ENCODE measurements around the gene COG3. TPM values are rescaled to one million over a fixed set of nuclear protein-coding genes. Genes with fewer than 3 reads are reported as not detected.
A peak's percentile ranks its signal among the peaks of the same experiment; 100 is the strongest.

The COG3 gene
- total RNA-seq, 4 donors from 2014 or later, result 38.2 to 103 (median 58.5) TPM

DNA sequence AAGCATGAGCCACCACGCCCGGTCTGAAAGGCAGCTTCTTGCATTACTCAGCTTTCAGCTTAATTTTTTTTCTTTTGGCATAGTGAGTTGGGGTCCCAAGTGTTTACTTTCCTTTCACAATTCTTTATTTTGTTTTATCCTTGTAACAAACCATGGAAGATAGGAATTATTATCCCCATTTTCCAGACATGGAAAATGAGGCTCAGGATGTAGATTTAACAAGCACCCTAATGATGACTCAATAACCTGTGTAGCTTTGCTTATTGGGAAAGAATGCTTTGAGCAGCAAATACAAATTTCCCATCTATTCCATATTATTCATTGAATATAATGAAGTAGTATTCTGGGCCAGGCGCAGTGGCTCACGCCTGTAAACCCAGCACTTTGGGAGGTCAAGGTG lies 13.5 kb upstream of the COG3 start:
- H3K36me3 ChIP-seq, result no peaks in the 10 kb centered on the region
- no peaks in the 10 kb centered on the region for H3K9me3 ChIP-seq
- TF ChIP-seq, protein P1, sequence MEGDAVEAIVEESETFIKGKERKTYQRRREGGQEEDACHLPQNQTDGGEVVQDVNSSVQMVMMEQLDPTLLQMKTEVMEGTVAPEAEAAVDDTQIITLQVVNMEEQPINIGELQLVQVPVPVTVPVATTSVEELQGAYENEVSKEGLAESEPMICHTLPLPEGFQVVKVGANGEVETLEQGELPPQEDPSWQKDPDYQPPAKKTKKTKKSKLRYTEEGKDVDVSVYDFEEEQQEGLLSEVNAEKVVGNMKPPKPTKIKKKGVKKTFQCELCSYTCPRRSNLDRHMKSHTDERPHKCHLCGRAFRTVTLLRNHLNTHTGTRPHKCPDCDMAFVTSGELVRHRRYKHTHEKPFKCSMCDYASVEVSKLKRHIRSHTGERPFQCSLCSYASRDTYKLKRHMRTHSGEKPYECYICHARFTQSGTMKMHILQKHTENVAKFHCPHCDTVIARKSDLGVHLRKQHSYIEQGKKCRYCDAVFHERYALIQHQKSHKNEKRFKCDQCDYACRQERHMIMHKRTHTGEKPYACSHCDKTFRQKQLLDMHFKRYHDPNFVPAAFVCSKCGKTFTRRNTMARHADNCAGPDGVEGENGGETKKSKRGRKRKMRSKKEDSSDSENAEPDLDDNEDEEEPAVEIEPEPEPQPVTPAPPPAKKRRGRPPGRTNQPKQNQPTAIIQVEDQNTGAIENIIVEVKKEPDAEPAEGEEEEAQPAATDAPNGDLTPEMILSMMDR (IDR thresholded peaks at IDR 0.05), result no peak
- TF ChIP-seq POLR2A (IDR thresholded peaks at IDR 0.05) (no peak), POLR2AphosphoS5 (IDR thresholded peaks at IDR 0.05) (no peak), EP300 (IDR thresholded peaks at IDR 0.05; ENCODE audit: low read depth) (no peak)
- intact Hi-C loops (cut with DNase I; ENCODE audit: low total_unique reads), result no loop called here
- H3K27me3 ChIP-seq, result no peaks in the 10 kb centered on the region
- no peak overlapping the region for H3K27ac ChIP-seq
- in situ Hi-C loops (cut with MboI; ENCODE audit: low pct_ligation_motif_present in 1 of 4, low pct_unique_long_range_greater_than_20kb in 1 of 4, low sequenced_read_pairs in 3 of 4), result no loop called here
- DNase-seq, result no peak
- H3K4me3 ChIP-seq, result no peak overlapping the region
- H3K4me1 ChIP-seq, result peaks cover 0 to 9% (median 4%) of the 10 kb centered on the region in 4 donors
- WGBS, 2 donors (ENCODE audit: low coverage in 1 of 2), result 80 to 87% methylated on average over 1 to 4 of the region's 4 CpGs

DNA sequence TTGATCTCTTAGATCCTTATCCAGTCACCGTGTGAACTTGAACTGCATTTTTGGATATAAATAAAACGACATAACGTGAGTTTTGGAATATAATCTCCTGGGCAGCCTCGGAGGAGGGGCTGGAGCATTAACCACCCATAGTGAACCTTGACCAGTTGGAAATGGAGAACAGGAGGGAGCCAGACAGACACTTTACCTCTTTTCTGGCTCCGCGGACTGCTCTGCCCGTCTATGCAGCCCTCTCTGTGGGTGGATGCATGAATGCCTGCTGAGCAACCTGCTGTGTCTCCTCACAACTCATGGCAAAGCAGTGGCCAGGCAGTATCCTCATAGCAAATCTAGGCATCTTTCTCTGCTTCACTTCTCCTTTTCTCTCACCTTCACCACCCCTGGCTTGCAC lies 10.5 kb upstream of the COG3 start:
- intact Hi-C loops (cut with DNase I; ENCODE audit: low total_unique reads), result no loop called here
- Histone ChIP-seq H3K36me3 (no peaks in the 10 kb centered on the region), H3K9me3 (peaks cover 0 to 5% of the 10 kb centered on the region in 2 donors), H3K4me1 (no peaks in the 10 kb centered on the region), H3K27ac (no peak overlapping the region), H3K4me3 (no peak overlapping the region), H3K27me3 (no peaks in the 10 kb centered on the region)
- DNase-seq, result no peak
- TF ChIP-seq POLR2AphosphoS5 (IDR thresholded peaks at IDR 0.05) (no peak), POLR2A (IDR thresholded peaks at IDR 0.05) (no peak), EP300 (IDR thresholded peaks at IDR 0.05; ENCODE audit: low read depth) (no peak)
- TF ChIP-seq, protein P1 (IDR thresholded peaks at IDR 0.05), result no peak
- in situ Hi-C loops (cut with MboI; ENCODE audit: low pct_ligation_motif_present in 1 of 4, low pct_unique_long_range_greater_than_20kb in 1 of 4, low sequenced_read_pairs in 3 of 4), result no loop called here
- 74 to 80% methylated on average over 5 to 7 of the region's 7 CpGs for WGBS, 2 donors (ENCODE audit: low coverage in 1 of 2)

DNA sequence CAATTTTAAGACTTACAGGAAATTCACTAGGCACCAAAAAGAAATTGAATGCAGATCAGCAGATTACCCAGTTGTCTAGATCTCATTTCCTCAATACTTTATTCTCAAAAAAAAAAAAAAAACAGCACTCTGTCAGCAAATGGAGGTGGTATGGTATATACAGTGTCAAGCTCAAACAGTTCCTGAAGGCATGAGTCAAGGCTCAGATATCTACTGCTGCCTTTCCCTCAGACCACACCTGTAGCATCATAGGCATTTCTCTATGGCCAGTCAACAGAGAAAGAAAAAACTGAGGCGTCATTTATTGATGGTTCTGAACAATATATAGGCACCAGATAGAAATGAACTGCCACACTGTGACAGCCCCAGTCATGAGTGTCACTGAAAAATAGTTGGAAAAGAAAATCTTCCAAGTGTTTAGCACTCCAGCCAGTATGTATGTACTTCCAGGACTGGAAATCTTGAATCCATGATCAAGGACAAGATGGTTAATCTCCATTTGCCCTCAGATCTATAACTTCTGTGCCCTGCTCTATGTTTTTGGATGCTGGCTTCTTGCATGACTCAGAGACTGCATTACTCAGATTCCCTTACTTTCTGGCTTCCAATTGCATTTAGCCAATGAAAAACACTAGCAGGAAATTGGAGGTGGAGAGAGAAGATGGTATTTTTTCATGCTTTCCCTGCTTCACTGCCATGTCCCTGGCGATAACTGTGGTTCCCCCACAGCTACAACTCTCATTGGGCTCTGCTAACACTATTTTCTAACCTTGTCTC lies 8.4 kb upstream of the COG3 start:
- in situ Hi-C loops (cut with MboI; ENCODE audit: low pct_ligation_motif_present in 1 of 4, low pct_unique_long_range_greater_than_20kb in 1 of 4, low sequenced_read_pairs in 3 of 4) (no loop called here), intact Hi-C loops (cut with DNase I; ENCODE audit: low total_unique reads) (no loop called here)
- Histone ChIP-seq H3K4me3 (no peak overlapping the region), H3K4me1 (no peaks in the 10 kb centered on the region), H3K36me3 (no peaks in the 10 kb centered on the region), H3K27ac (no peak overlapping the region), H3K9me3 (peaks cover 0 to 5% of the 10 kb centered on the region in 2 donors), H3K27me3 (no peaks in the 10 kb centered on the region)
- 89 to 100% methylated on average over 1 to 2 of the region's 2 CpGs for WGBS, 2 donors (ENCODE audit: low coverage in 1 of 2)
- no peak for DNase-seq
- TF ChIP-seq, protein P1 (IDR thresholded peaks at IDR 0.05), result no peak
- TF ChIP-seq POLR2A (IDR thresholded peaks at IDR 0.05) (no peak), EP300 (IDR thresholded peaks at IDR 0.05; ENCODE audit: low read depth) (no peak), POLR2AphosphoS5 (IDR thresholded peaks at IDR 0.05) (no peak)

DNA sequence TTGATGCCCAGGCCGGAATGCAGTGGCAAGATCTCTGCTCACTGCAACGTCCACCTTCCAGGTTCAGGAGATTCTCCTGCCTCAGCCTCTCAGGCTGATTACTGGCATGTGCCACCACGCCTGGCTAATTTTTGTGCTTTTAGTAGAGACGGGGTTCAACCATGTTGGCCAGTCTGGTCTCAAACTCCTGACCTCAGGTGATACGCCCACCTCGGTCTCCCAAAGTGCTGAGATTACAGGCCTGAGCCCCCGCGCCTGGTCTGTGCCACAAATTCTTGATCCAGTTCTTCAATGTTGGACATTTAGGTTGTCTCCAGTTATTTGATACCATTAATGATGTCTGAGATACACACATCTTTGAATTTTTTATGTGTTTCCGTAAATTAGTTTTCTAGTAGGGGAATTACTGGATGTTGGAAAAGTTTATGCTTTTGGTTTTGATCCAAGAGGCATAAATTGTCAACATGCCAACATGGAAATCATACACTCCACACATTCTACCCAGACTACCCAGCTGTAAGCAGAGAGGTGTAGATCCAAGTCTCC lies 525 bp upstream of the COG3 start:
- no peaks in the 10 kb centered on the region for H3K36me3 ChIP-seq
- peaks cover 19 to 43% (median 38%) of the 10 kb centered on the region in 4 donors for H3K4me1 ChIP-seq
- no peaks in the 10 kb centered on the region for H3K27me3 ChIP-seq
- intact Hi-C loops (cut with DNase I; ENCODE audit: low total_unique reads), result loop anchor here (5.0 kb wide), 1 partner anchor 47 kb away; the partner anchor contains the start of gene SLC25A30
- DNase-seq, result peak; percentile 11
- 62 to 84% methylated on average over 3 to 9 of the region's 9 CpGs for WGBS, 2 donors (ENCODE audit: low coverage in 1 of 2)
- H3K4me3 ChIP-seq, result peak overlapping the region in 3 of 4 donors; percentile 89 to 94 (median 91)
- TF ChIP-seq POLR2A (IDR thresholded peaks at IDR 0.05), result no peak
- TF ChIP-seq, protein P1 (IDR thresholded peaks at IDR 0.05), result peak in 2 of 5 experiments; percentile 36 to 44
- in situ Hi-C loops (cut with MboI; ENCODE audit: low pct_ligation_motif_present in 1 of 4, low pct_unique_long_range_greater_than_20kb in 1 of 4, low sequenced_read_pairs in 3 of 4), result no loop called here
- no peaks in the 10 kb centered on the region for H3K9me3 ChIP-seq
- peak overlapping the region; percentile 96 to 98 (median 97) for H3K27ac ChIP-seq

Measured in transverse colon (tissue), 4 donors.